ENCODE data around the gene EVL.
A peak's percentile ranks its signal among the peaks of the same experiment; 100 is the strongest.

EVL gene

GRCh38 chr14:100131181-100131580, 66.0 kb downstream of the EVL start:
- DNase-seq (ENCODE audit: low read depth), result no peak

- no peak for DNase-seq (ENCODE audit: low read depth)
Measured at GRCh38 chr14:100132161-100132902, 67.1 kb downstream of the EVL start.

- no peak for DNase-seq (ENCODE audit: low read depth)
Measured at GRCh38 chr14:100132903-100133510, 67.8 kb downstream of the EVL start.

GRCh38 chr14:100134586-100134985, 69.4 kb downstream of the EVL start:
- no peak for DNase-seq (ENCODE audit: low read depth)

- DNase-seq (ENCODE audit: low read depth), result no peak
Measured at GRCh38 chr14:100135073-100135472, 69.9 kb downstream of the EVL start.

GRCh38 chr14:100135784-100136183, 70.6 kb downstream of the EVL start:
- no peak for DNase-seq (ENCODE audit: low read depth)

GRCh38 chr14:100137173-100137572, 72.0 kb downstream of the EVL start:
- no peak for DNase-seq (ENCODE audit: low read depth)

GRCh38 chr14:100138082-100138787, 73.0 kb downstream of the EVL start:
- no peak for DNase-seq (ENCODE audit: low read depth)

GRCh38 chr14:100138955-100139354, 73.7 kb downstream of the EVL start:
- DNase-seq (ENCODE audit: low read depth), result no peak

- no peak for DNase-seq (ENCODE audit: low read depth)
Measured at GRCh38 chr14:100140452-100141078, 75.3 kb downstream of the EVL start.

- no peak for DNase-seq (ENCODE audit: low read depth)
Measured at GRCh38 chr14:100141098-100141497, 75.9 kb downstream of the EVL start.

GRCh38 chr14:100142073-100143040, 77.1 kb downstream of the EVL start:
- DNase-seq (ENCODE audit: low read depth), result no peak

- DNase-seq (ENCODE audit: low read depth), result no peak
Measured at GRCh38 chr14:100143523-100143922, 78.3 kb downstream of the EVL start.

GRCh38 chr14:100143934-100144333, 78.7 kb downstream of the EVL start:
- no peak for DNase-seq (ENCODE audit: low read depth)

GRCh38 chr14:100144645-100144995, 79.4 kb downstream of the EVL start:
- DNase-seq (ENCODE audit: low read depth), result no peak

- DNase-seq (ENCODE audit: low read depth), result no peak
Measured at GRCh38 chr14:100144996-100145646, 79.9 kb downstream of the EVL start.

GRCh38 chr14:100145682-100146464, 80.7 kb downstream of the EVL start:
- no peak for DNase-seq (ENCODE audit: low read depth)

GRCh38 chr14:100146531-100147091, 81.4 kb downstream of the EVL start:
- DNase-seq (ENCODE audit: low read depth), result no peak

- DNase-seq (ENCODE audit: low read depth), result peak; percentile 56
Measured at GRCh38 chr14:100147181-100147631, 82.0 kb downstream of the EVL start.
